ENCODE data around the gene NPHS1.

GRCh38 chr19:35858311-35858710, 6.0 kb upstream of the NPHS1 start:
- TF ChIP-seq CTCF (IDR thresholded peaks at IDR 0.05) (no peak), POLR2A (IDR thresholded peaks at IDR 0.05) (no peak)
